Mammary epithelial cell (primary cell): ENCODE data around the gene VSIG8.

ENCODE experiments used
- CTCF ChIP-seq, 2 donors: IDR thresholded peaks in 1 of 2; conservative IDR thresholded peaks in 1 of 2; 2 replicates each; pipeline ENCODE4 v1.5.1; 2011 to 2012; ENCODE audit warnings: inconsistent platforms in 2 of 2, low read length in 2 of 2, mild to moderate bottlenecking in 2 of 2, control low read depth in 1 of 2, low read depth in 1 of 2; ENCODE audit not compliant: insufficient read depth in 1 of 2; ENCODE audit errors: extremely low read depth in 1 of 2
- EZH2 ChIP-seq: IDR thresholded peaks from 2 replicates; pipeline ENCODE4 v1.6.1; 2012; ENCODE audit warnings: low read length, inconsistent platforms, borderline replicate concordance

- no peak for TF ChIP-seq CTCF (conservative IDR thresholded peaks at IDR 0.05 in 1 of 2, IDR thresholded peaks at IDR 0.05 in 1 of 2; ENCODE audit: extremely low read depth in 1 of 2, insufficient read depth in 1 of 2, low read depth in 1 of 2, low read length in 2 of 2)
- TF ChIP-seq EZH2: no peak
Measured at GRCh38 chr1:159827102-159827490, 35.4 kb downstream of the VSIG8 start.
